ENCODE measurements around the gene ZNF276.

GRCh38 chr16:89785523-89786155 is 64.3 kb downstream of the ZNF276 start:
- TF ChIP-seq, protein P1, sequence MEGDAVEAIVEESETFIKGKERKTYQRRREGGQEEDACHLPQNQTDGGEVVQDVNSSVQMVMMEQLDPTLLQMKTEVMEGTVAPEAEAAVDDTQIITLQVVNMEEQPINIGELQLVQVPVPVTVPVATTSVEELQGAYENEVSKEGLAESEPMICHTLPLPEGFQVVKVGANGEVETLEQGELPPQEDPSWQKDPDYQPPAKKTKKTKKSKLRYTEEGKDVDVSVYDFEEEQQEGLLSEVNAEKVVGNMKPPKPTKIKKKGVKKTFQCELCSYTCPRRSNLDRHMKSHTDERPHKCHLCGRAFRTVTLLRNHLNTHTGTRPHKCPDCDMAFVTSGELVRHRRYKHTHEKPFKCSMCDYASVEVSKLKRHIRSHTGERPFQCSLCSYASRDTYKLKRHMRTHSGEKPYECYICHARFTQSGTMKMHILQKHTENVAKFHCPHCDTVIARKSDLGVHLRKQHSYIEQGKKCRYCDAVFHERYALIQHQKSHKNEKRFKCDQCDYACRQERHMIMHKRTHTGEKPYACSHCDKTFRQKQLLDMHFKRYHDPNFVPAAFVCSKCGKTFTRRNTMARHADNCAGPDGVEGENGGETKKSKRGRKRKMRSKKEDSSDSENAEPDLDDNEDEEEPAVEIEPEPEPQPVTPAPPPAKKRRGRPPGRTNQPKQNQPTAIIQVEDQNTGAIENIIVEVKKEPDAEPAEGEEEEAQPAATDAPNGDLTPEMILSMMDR (IDR thresholded peaks at IDR 0.05), result no peak
- TF ChIP-seq EP300 (IDR thresholded peaks at IDR 0.05), result no peak
- no peak for TF ChIP-seq POLR2AphosphoS5 (IDR thresholded peaks at IDR 0.05)
